OCI-LY3 (cell line): ENCODE data around the gene SORBS1.

Experiments used
- EZH2phosphoT487 ChIP-seq: fragments of 200-600 bp; shearing (Covaris generic); IDR thresholded peaks from 2 replicates; pipeline ENCODE4 v1.6.1; 2018; ENCODE audit warnings: antibody characterized with exemption, mixed run types, low read depth
- TF ChIP-seq, protein P1 (sequence below): fragments of 200-600, 300-600 bp; sonication (generic); IDR thresholded peaks from 2 replicates; pipeline ENCODE4 v1.5.1; 2014; ENCODE audit warnings: antibody characterized with exemption, low read length, low read depth

DNA sequence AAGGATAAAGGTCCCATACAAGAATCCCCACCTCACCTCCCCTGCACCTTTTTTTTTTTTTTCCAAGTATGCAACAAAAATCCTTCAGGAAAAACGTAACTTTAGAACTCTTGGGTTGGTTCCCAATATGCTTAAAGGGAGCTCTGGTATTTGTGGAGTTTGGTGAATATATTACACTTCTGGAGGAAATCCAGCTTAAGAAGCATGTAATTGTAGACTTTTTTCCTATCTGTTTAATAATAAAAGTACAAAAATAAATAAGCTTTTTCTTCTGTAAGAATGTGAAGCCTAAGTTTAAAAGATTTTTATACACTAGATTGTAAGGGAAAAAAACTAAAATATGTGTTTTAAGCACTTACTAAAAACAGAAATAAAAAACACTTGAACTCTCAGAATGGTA, 102.3 kb downstream of the SORBS1 start:
- TF ChIP-seq, protein P1, sequence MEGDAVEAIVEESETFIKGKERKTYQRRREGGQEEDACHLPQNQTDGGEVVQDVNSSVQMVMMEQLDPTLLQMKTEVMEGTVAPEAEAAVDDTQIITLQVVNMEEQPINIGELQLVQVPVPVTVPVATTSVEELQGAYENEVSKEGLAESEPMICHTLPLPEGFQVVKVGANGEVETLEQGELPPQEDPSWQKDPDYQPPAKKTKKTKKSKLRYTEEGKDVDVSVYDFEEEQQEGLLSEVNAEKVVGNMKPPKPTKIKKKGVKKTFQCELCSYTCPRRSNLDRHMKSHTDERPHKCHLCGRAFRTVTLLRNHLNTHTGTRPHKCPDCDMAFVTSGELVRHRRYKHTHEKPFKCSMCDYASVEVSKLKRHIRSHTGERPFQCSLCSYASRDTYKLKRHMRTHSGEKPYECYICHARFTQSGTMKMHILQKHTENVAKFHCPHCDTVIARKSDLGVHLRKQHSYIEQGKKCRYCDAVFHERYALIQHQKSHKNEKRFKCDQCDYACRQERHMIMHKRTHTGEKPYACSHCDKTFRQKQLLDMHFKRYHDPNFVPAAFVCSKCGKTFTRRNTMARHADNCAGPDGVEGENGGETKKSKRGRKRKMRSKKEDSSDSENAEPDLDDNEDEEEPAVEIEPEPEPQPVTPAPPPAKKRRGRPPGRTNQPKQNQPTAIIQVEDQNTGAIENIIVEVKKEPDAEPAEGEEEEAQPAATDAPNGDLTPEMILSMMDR: no peak
- no peak for TF ChIP-seq EZH2phosphoT487
